Neural progenitor cell (in vitro differentiated cells): Measurements from ENCODE around the gene DDX20.

Source experiments
- EZH2 ChIP-seq: fragments of 200-600 bp; sonication (generic); IDR thresholded peaks from 2 replicates; pipeline ENCODE4 v1.6.1; 2017; ENCODE audit warnings: antibody characterized with exemption, mild to moderate bottlenecking, moderate library complexity
- EZH2phosphoT487 ChIP-seq: fragments of 200-600 bp; sonication (generic); IDR thresholded peaks from 2 replicates; pipeline ENCODE4 v1.6.1; 2017; ENCODE audit warnings: antibody characterized with exemption

DNA sequence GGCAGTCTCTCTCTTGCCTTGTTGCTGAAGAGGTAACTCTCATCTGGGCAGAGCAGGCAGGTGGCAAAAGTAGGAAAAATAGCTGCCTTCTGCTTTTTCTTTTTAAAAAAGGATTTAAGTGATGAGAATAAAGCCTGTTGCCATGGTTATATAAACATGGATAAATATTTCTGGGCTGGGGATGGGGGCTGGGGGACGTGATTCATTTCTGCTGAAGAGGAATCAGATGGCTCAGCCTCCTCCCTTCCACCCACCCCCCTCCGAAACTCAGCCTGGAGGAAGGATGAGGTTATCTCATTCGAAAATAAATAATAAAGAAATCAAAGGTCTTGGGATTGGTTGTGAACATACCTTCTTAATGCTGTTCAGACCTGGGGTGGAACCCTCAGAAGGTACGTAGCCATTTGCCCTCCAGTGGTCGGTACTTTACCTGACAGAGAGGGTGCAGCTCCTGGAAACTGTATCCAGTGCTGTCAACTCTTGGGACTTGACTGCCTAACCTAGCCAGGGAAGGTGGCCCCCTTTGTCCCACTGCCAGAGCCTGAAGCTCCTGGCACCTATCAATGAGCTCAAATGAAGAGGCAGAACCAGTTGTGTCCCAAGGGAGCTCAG is 12.7 kb upstream of the DDX20 start:
- TF ChIP-seq EZH2 = no peak
- no peak for TF ChIP-seq EZH2phosphoT487
